Stimulated activated CD4-positive, alpha-beta T cell treated with anti-CD3 and anti-CD28 coated beads, Interleukin-1b, Interleukin-23, amount 100 ng/mL, for 4 hours (primary cell): Measurements from ENCODE around the gene PTPN1.
"Not testable (repeated sequence)": the region's sequence is repeated elsewhere in the genome, so short reads cannot be mapped to it uniquely, and the experiment has no call there.

ENCODE experiments used
- DNase-seq, 2 donors: peaks; one replicate each; pipeline ENCODE4 v3.0.0-alpha.2; 2020; ENCODE audit warnings: low read depth in 2 of 2

Gene PTPN1

DNA sequence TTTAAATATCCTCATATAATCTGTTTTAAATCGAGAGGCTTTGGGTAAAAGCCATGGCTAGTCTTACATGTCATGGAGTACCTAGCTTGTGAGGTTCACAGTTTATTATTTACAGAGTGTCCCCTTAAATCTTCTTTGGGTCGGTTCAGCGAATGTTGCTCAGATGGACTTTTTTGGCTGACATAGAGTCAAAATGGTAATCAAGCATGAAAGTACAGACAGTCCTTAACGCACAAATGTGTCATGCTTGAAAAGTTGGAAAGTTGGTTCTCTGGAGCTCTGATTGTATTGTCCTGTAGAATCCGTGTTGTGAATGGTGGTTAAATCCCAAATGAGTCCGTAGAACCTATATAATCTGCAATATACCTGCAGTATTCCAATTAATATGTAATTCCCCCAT, 22.0 kb downstream of the PTPN1 start:
- no peak for DNase-seq

DNA sequence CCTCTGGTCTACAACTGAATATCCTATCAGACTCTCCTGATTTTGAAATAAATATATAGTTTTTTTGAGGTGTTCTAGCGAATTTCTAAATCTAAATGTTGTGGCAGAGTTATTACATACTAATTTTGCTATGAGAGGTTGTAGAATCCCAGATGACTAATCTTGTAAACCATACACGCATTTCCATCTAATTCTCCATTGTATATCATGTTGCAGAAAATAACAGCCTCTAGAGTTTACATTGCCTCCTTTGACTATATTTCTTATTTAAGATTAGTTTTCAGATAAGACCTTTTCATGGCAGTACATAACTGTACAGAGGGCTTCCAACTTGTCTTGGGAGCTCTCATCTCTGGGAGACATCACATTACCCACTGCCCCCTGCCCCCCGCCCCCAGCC, 22.9 kb downstream of the PTPN1 start:
- no peak for DNase-seq

DNA sequence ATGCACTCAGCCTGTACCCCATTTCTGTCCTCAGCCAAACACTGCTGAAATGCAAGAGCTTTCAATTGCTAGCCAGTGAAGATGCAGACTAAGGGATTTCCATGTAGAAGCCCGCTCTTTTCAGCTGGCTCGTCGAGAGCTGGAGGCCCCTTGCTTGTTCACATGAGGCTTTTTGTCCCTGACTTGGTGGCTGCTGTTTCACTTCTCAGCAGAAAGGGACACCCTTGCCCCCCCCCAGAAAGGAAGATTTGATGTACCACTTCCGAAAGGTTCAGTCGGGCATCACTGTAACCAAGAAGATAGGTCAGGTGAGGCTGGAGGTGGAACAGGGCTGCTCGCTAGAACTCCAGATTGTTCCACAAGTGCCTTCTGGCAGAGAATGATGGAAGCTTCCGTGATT, 23.3 kb downstream of the PTPN1 start:
- no peak for DNase-seq

DNA sequence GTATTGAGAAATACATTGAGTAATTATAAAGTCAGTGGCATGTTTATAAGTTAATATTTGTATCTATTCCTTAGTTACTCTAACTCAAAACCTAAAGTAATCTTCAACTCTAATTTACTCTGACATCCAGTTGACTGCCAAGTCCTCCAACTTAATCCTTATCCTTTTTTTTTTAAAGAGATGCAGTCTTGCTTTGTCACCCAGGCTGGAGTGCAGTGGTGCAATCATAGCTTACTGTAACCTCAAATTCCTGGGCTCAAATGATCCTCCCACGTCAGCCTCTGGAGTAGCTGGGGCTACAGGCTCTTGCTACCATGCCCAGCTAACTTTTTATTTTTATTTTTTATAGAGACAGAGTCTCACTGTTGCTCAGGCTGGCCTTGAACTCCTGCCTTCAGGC, 24.4 kb downstream of the PTPN1 start:
- no peak for DNase-seq

DNA sequence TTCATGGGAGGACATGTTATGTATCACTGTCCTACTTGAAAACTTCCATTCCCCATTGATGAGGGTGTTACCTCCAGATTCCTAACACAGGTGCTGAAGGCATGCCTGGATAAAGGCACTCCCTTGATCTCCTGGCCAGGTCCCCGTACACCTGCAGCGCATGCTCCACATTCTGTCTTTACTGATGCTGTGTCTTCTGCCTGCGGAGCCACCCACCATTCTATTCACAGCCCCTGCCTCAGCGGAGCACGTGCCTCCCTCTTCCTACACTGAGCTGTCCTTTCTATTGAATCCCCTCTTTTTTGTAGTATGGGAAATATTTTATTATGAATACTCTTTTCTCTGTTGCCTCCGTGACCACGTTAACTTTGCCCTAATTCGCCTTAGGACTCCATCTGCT, 25.0 kb downstream of the PTPN1 start:
- no peak for DNase-seq

DNA sequence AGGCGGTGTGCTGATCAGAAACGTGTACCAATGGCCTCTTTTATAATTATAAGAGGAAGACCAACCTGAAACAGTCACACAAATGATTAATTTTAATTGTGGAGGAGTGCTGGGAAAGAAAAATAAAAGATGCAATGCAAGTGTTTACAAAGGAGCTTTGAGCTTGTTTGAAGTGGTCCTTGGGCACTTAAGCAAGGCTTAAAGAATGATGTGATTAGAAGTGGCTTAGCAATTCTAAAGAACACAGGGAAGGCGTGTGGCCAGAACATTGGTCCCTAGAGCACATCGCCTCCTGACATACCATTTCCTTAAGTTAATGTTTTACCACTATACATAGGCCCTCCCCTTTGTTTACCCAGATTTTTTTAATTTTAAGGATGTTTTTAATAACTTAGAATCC, 26.1 kb downstream of the PTPN1 start:
- no peak for DNase-seq

DNA sequence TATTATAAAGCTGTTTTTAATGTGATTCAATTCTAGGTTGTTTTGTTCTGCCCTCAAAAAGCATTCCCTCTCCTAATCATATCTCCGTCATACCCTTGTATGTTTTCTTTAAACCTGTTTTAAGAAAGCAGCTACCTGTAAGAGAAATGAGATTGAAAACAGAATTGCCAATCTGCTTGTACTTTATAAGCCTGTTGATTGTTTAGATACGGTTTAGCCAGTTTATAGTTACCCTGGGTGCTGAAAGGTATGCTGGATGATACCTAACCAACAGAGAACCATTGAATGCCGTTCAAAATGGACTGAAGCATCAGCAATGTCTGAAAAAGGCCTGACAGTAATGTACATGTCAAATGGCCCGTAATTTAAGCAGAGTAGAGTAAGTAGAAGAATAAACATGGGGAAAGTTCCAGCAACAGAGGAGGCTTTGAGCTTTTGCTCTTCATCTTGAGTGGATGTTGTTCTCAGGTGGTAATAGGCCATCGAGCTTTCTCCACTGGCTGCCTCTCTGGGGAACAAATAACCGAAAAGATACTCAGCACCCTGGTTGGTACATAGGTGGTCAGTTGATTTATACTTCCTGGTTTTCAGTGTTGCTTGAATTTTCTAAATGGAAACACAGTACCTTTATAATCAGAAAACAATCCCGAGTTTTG, 27.5 kb downstream of the PTPN1 start:
- DNase-seq: no peak

DNA sequence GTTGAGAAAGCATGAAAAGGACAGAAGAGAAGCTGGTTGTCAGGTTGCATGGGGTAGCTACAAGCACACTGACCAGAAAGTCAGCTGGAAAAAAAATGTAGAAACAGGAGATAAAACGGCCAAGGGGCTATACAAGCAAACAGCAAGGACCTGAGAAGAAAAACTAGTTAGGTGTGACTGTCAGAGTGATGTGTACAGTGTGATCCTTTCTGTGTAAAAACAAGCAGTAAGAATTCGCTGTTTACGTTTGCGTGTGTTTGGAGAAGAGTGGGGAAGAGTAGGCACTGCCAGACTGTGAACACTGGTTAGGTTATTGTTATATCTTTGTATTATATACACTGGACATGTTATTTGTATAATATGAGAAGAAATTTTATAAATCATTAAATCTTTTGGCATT, 28.1 kb downstream of the PTPN1 start:
- DNase-seq: no peak

DNA sequence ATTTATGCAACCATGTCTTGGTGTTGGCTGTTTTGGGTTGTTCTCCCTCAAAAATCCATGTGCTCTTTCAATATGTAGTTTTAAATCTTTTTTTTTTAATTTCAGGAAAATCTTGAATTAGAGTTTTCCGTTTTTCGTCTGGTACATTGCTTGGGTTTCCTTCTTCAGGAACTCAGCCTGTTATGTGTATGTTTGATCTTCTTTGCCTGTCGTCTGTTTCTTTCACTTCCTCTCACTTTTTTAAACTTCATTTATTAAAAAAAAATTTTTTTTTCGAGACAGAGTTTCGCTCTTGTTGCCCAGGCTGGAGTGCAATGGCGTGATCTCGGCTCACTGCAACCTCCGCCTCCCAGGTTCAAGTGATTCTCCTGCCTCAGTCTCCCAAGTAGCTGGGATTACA, 29.6 kb downstream of the PTPN1 start:
- DNase-seq: not testable (repeated sequence)

DNA sequence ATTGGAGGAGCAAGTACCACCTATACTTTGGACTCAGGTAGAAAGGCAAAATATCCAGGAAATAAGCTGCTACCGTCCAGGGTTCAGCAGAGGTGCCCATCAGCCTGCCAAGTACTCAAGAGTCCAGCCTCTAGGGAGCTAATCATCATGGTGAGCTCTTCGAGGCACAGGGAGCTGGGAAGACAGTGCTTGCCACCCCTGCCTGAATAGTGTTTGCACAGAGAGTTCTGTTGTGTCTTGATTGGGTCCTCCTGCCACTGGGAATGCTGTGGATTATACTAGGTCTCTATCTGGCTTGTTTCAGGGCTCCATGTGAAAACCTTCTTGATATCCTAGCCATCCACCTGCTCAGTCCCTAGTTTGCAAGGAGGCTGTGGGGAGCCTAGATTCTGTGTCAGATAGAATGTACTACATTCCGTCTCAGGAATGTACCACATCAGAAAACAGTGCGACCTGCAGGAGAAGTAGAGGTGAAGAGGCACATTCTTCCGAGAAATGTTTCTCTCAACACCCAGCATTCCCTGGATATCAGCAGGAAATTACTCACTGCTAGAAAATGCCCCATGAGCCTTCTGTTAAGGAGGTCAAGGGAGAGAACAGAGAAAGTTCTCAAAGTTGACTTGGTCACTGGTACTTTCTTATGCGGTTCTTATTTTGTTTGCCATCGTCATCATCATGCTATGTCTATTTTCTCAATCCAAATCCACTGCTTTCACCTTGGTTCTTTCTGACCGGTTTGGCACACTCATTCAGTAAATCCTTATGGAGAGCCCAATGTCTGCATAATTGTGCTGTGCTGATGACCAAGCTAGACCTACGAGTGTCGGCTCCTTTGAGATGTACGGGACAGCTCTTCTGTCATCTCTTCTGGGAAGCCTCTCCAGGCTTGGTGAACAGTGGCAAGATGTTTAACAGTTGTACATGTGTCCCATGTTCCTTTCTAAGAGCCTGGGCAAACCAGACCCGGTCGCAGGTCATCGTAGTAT, 30.7 kb downstream of the PTPN1 start:
- no peak for DNase-seq

DNA sequence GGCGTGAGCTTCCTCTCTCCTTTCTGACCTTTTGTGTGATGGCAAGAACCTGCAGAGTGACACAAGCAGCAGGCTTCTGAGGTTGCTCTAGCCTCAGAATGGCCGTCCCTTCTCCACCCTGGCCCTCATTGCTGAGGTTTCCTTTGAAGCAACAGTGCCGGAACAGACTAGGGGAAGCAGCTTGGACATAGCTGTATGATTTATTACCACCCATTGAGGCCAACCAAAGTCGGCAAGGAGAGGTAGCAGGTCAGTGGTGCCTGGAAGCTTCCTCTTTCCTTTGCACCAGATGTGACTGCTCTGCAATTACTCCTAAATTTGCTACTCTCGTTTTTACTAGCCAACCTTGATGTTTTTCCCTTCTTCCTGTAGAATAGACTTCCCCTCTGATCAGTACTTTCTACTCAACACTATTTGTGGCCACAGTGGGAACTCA, 31.4 kb downstream of the PTPN1 start:
- DNase-seq: no peak

DNA sequence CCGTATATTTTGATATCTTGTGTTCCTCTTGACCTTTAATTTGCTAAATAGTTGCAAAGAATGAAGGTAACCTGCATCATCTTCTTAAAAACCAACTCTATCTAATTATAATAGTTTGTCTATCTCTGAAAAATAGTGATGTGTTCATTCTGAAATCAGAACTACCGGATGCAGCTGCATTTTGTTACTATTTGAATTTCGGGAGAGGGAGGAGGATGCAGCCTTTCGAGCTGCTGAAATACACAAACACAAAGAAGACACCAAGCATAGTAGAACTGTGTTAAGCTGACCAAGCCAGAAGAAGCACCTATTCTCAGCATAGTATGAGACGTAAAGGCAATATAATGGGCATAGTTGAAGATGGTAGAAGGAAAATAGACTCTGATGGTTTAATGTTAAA, 33.1 kb downstream of the PTPN1 start:
- DNase-seq: no peak

DNA sequence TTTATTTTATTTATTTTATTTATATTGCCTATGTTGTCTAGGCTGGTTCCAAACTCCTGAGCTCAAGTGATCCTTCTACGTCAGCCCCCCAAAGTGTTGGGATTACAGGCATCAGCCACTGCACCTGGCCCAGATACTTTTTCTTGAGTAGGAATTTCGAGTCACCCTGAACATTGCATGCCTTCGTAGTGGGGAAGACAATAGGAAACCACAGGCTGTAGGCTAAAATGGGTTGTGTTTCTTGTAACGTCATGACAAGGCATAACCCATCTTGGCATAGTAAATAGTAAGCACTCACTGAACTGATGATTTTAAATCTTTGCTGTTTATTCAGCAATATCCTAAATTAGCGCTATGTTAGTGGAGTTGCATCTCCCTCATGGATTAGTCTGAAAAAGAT, 34.9 kb downstream of the PTPN1 start:
- DNase-seq: no peak

DNA sequence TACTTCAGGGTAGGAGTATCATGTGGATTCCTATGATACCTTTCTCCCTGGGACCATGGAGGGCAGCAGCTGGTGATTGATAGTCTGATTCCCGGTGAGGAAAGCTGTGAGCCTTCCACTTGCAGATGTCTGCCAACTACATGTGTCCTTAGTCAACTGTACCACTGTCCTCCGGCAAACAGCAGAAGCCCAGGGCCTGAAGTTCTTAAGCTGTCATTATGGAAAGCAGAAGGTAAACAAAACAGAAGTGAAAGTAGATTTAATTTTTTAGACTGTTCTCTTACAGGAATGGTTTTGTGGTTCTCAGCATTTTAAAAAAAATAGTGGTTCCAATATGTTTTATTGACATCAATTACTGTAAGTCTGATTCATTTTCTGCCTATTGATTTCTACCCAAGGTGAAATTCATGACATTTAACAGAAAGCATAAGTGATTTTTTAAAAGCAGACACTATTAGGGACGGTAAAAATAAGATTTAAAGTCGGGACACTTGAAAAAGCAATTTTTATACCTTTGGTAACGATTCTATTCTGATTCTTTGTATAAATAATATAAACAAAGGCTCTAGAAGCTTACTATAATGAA, 36.6 kb downstream of the PTPN1 start:
- DNase-seq: no peak

DNA sequence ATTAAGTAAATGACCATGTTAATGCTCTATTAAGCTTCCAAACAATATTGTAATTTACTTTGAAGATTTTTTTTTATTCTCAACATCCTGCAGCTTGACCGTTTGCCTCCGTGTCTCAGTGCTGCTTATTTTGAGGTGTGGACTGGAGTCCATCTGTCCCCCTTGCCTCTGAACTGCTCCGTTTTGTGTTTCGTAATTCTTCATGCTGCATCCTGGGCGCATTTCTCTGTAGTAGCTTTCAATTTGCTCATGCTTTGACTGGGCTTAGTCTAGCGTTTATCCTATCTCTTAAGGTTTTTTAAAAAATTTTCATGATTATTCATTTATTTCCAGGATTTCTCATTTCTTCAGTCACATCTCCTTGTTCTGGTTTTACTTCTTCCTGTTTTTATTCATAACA, 37.8 kb downstream of the PTPN1 start:
- no peak for DNase-seq

DNA sequence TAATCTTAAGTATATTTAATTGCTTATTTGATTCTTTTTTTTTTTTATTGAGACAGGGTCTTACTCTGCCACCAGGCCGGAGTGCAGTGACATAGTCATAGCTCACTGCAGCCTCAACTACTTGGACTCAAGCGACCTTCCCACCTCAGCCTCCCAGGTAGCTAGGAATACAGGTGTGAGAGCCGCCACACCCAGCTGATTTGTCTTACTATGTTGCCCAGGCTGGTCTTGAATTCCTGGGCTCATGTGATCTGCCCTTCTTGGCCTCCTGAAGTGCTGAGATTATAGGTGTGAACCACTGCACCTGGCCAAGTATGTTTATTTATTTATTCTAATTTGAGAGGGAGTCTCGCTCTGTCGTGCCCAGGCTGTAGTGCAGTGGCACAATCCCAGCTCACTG, 38.2 kb downstream of the PTPN1 start:
- DNase-seq: no peak

DNA sequence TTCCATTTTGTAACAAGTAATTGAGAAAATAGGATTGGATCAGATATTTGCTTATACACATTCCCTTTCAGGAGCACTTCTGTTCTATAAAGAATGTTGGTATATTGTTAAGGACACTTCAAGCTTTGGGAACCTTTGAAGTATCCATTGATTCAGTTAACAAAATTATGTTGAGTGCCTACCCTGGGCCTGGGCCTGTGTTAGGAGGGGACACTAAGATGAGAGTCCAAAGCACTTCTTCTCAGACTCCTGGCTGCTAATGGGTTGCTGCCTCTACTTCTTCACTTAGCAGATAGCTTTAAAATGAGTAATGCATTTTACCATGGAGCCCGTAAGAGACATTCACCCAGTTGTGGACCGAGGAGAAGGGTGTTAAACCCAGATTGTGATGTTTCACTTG, 40.3 kb downstream of the PTPN1 start:
- DNase-seq: no peak

DNA sequence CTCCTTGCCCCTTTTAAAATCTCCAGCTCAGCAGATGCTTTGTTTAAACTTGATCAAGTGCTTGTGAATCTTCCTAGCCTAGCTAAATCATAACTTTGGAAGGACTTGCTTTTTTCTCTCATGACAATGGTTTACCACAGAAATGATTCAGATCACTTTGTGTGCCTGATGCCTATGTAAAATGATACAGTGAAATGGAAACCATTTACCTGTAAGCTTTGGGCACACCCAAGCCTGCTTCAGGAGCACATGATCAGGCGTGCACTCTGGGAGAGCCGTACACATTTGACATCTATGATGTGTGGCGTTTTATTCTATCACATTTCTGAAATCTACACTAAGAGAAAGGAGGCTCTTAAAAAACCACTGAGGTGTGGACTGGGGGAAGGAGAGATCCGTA, 41.1 kb downstream of the PTPN1 start:
- DNase-seq: no peak

DNA sequence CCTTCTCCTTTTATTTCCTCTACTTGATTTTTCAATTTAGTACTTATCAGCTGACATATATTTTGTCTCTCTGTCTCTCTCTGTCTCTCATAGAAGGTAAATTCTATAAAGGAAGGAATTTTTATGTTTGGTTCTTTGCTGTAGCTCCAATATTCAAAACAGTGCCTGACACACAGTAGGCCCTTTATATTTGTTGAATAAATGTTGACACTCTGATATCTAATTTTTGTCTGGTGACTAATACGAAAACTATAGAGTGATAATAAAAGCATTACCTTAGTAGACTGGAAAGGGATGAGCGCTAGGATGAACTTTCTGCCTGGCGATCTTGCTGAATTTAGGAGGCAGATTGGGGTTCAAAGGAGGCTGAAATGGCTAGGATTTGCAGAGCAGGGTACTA, 42.8 kb downstream of the PTPN1 start:
- no peak for DNase-seq

DNA sequence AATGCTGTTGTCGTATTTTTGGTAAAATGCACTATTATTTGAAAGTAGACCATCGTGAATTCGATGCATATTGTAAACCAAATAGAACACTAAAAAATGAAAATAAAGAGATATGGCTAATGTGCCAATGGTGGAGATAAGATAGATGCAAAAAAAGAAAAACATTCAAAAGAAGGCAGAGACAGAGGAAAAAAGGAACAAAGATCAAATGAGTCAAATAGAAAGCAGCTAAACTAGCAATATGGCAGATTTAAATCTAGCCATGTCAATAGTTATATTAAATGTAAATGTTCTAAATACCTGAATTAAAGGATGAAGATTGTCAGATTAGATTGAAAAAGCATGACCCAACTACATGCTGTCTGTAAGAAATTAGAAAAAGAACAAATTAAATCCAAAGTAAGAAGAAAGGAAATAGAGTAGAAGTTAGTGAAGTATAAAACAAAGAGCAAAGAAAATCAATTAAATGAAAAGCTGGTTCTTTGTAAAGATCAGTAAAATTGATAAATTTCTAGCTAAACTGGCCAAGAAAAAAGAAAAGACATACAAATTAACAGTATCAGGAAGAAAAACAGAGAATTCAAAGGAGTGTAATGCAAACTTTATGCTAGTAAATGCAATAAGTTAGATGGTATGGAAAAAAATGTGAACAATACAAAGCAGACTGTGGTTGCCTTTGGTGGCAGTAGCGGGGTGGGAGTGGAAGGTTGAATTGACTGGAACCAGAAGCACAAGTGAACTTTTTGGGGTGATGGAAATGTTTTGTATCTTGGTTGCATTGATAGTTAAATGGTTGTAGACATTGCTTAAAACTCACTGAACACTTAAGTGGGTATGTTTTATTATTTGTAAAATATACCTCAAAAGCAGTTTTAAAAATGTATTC, 44.8 kb downstream of the PTPN1 start:
- DNase-seq: no peak

DNA sequence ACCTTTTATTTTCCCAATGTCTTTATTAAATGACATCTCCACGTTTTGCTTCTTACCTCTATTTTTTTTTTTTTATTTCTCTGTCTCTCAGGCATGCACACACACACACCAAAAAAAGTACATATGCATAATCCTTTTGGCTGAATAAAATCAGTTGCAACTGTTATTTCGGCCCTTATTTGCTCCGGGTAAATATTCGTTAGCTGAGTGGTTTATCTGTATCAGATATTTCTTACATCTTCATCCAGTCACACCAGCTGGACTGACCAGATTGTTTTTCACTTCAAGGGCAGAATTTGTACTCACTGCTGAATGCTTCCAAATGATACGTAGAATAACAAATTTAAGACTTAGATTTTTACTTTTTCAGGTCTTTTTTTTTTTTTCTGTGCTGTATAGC, 45.5 kb downstream of the PTPN1 start:
- no peak for DNase-seq
